IgD-negative memory B cell (primary cell): ENCODE measurements around the gene TMEM147. TPM values are rescaled to one million over a fixed set of nuclear protein-coding genes. Genes with fewer than 3 reads are reported as not detected.
A peak's percentile ranks its signal among the peaks of the same experiment; 100 is the strongest.

ENCODE experiments used
- H3K27ac Mint-ChIP-seq, 3 donors: one replicate each; pipeline ENCODE4 v1.8.0; 2020 to 2022; ENCODE audit warnings: mild to moderate bottlenecking in 3 of 3, mixed read lengths in 3 of 3, moderate library complexity in 1 of 3
- H3K27me3 Mint-ChIP-seq: one replicate; pipeline ENCODE4 v1.8.0; 2021; ENCODE audit warnings: mixed read lengths
- H3K36me3 Mint-ChIP-seq: one replicate; pipeline ENCODE4 v1.8.0; 2020; ENCODE audit warnings: mild to moderate bottlenecking, mixed read lengths
- H3K4me1 Mint-ChIP-seq, 3 donors: one replicate each; pipeline ENCODE4 v1.8.0; 2020 to 2022; ENCODE audit warnings: mixed read lengths in 3 of 3, mild to moderate bottlenecking in 1 of 3
- H3K4me3 Mint-ChIP-seq, 4 donors: one replicate each; pipeline ENCODE4 v1.8.0; 2020 to 2022; ENCODE audit warnings: mild to moderate bottlenecking in 4 of 4, mixed read lengths in 4 of 4, moderate library complexity in 3 of 4
- H3K9me3 Mint-ChIP-seq, 3 donors: one replicate each; pipeline ENCODE4 v1.8.0; 2020 to 2021; ENCODE audit warnings: mixed read lengths in 3 of 3, mild to moderate bottlenecking in 1 of 3
- polyA plus RNA-seq: library from polyadenylated mRNA; unstranded; fragments of 300-500 nt; fragmentation: Illumina TruSeq; gene quantifications from one replicate; pipeline ENCODE4 v1.2.3, GENCODE V29; 2021

TMEM147 gene
- polyA plus RNA-seq, 1 donor from 2014 or later = 146 TPM

GRCh38 chr19:35549174-35549788 is 3.9 kb downstream of the TMEM147 start:
- H3K27ac Mint-ChIP-seq = peak overlapping the region in 2 of 3 donors; percentile 8 to 49
- peaks cover 15 to 21% (median 17%) of the 10 kb centered on the region in 3 donors for H3K4me1 Mint-ChIP-seq
- peak overlapping the region in 2 of 4 donors; percentile 64 for H3K4me3 Mint-ChIP-seq

GRCh38 chr19:35549879-35550523 is 4.6 kb downstream of the TMEM147 start:
- H3K27ac Mint-ChIP-seq = no peak overlapping the region
- H3K4me3 Mint-ChIP-seq = no peak overlapping the region
- peaks cover 8 to 16% (median 13%) of the 10 kb centered on the region in 3 donors for H3K4me1 Mint-ChIP-seq
- H3K27me3 Mint-ChIP-seq = no peaks in the 10 kb centered on the region
- no peaks in the 10 kb centered on the region for H3K9me3 Mint-ChIP-seq
- H3K36me3 Mint-ChIP-seq = peaks cover 4% of the 10 kb centered on the region

More at GRCh38 chr19:35549174-35549788, 3.9 kb downstream of the TMEM147 start:
- Mint-ChIP-seq H3K36me3 (peaks cover 4% of the 10 kb centered on the region), H3K27me3 (no peaks in the 10 kb centered on the region), H3K9me3 (no peaks in the 10 kb centered on the region)

- Mint-ChIP-seq H3K27ac (peak overlapping the region in 1 of 3 donors; percentile 65), H3K36me3 (peaks cover 4% of the 10 kb centered on the region), H3K4me1 (peaks cover 3 to 16% (median 12%) of the 10 kb centered on the region in 3 donors)
Measured at GRCh38 chr19:35551091-35551810, 5.8 kb downstream of the TMEM147 start.

GRCh38 chr19:35552534-35553384 is 7.3 kb downstream of the TMEM147 start:
- Mint-ChIP-seq H3K27me3 (peaks cover 5% of the 10 kb centered on the region), H3K4me3 (no peak overlapping the region), H3K4me1 (peaks cover 0 to 13% (median 12%) of the 10 kb centered on the region in 3 donors), H3K36me3 (peaks cover 6% of the 10 kb centered on the region), H3K27ac (no peak overlapping the region), H3K9me3 (no peaks in the 10 kb centered on the region)

More at GRCh38 chr19:35551091-35551810, 5.8 kb downstream of the TMEM147 start:
- H3K4me3 Mint-ChIP-seq = no peak overlapping the region
- no peaks in the 10 kb centered on the region for H3K9me3 Mint-ChIP-seq
- H3K27me3 Mint-ChIP-seq = peaks cover 1% of the 10 kb centered on the region

DNA sequence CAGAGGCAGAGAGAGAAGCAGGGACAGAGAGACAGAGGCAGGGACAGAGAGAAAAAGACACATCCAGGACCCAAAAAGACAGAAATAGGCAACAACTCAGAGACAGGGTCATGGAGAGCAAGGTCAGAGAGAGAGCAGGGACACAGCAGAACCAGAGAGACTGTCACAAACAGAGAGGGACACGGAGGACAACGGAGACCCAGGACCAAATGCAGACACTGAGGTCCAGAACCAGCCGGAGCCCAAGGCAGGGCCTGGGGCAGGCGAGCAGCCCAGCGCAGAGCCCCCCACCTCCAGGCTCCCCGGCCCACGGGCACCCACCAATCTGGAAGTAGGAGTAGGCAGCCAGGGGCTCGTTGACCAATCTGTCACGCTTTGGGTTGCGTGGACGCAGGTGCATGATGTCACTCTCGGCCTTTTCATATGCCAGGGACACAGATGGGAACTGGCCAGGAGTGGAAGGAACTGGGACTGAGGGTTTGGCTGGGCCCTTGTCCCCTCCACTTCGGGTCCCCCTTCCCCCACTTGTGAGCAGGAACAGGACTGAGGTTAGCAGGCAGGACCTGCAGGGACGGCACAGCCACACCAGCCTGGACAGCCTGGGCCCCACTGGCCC is 8.1 kb downstream of the TMEM147 start:
- Mint-ChIP-seq H3K27ac (peak overlapping the region in 1 of 3 donors; percentile 37), H3K4me1 (peaks cover 0 to 15% (median 12%) of the 10 kb centered on the region in 3 donors), H3K27me3 (peaks cover 8% of the 10 kb centered on the region), H3K36me3 (peaks cover 6% of the 10 kb centered on the region), H3K4me3 (no peak overlapping the region), H3K9me3 (no peaks in the 10 kb centered on the region)

DNA sequence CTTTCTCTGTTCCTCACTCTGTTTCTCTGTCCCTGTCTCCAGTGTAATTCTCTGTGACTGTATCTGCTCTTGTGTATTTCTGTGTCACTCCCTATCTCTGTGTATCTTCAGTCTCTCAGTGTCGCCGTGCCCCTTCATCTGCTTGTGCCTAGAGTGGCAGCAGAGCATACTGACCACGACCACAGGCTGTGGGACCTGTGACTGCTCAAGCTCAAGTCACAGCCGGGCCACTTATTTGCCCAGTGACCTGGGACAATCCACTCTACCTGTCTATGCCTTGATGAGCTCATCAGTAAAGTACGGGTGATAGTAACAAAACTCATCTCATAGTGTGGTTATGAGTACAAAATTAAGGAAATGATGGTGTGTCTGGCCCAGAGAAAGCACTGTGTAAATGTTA is 8.7 kb downstream of the TMEM147 start:
- H3K9me3 Mint-ChIP-seq = peaks cover 0 to 2% (median 0%) of the 10 kb centered on the region in 3 donors
- H3K4me1 Mint-ChIP-seq = peaks cover 0 to 15% (median 13%) of the 10 kb centered on the region in 3 donors
- peak overlapping the region in 1 of 3 donors; percentile 37 for H3K27ac Mint-ChIP-seq
- H3K4me3 Mint-ChIP-seq = no peak overlapping the region
- peaks cover 6% of the 10 kb centered on the region for H3K36me3 Mint-ChIP-seq
- H3K27me3 Mint-ChIP-seq = peaks cover 14% of the 10 kb centered on the region

- peaks cover 0 to 18% (median 15%) of the 10 kb centered on the region in 3 donors for H3K4me1 Mint-ChIP-seq
- peaks cover 3% of the 10 kb centered on the region for H3K36me3 Mint-ChIP-seq
- H3K27ac Mint-ChIP-seq = no peak overlapping the region
- H3K4me3 Mint-ChIP-seq = no peak overlapping the region
- peaks cover 0 to 2% (median 0%) of the 10 kb centered on the region in 3 donors for H3K9me3 Mint-ChIP-seq
- peaks cover 23% of the 10 kb centered on the region for H3K27me3 Mint-ChIP-seq
Measured at GRCh38 chr19:35555301-35556005, 10.0 kb downstream of the TMEM147 start.

DNA sequence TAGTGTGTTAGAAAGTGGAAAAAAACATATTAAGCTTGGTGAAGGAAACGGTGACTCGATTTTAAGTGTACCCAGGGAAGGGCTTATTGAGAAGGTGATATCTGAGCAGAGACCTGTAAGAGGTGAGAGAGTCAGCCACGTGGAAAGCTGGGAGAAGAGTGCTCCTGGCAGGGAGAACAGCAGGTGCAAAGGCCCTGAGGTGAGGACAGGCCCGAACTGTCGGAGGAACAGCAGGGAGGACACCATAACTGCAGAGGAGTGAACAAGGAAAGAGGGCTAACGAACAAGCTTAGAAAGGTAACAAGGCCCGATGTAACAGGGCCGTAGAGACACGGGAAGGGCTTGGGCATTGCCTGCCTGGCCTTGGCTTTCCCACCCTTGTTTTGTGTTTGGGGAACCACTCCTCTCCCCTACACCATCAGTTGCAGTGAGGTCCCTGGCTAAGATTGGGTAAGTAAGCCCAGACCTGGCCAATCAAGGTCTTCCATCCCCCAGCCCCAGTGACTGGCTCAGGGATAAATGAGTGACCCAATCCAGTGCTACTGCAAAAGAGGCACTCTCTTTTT is 10.7 kb downstream of the TMEM147 start:
- Mint-ChIP-seq H3K27ac (no peak overlapping the region), H3K36me3 (peaks cover 2% of the 10 kb centered on the region), H3K4me3 (no peak overlapping the region)

DNA sequence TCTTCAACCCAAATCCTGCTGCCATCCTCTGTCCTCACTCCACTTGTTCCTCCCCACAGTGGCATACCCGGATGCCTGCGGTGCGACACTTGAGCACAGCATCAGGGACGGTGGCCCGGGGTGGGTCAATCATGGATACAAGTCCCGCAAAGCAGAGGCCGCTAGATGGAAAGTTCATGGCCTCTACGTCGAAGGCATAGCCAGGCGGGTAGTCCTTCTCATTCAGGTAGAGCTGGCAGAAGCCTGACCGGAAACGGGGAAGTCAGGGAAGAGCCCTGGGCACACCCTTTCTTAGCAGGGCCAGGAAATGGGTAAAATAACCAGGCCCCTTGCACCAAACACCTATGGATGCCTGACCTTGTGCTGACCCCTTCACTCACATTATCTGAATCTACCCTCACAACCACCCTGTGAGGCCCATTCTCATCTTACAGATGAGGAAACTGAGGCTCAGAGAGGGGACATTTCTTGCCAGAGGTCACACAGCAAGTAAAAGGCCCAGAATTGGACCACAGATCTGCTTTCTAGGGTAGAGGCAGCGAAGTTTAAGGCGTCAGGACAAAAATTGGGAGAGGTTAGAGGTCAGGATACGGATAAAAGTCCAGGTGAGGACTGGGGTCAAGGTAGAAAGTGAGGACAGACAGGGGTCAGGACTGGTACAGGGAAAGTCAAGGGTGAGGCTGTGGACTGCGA is 11.6 kb downstream of the TMEM147 start:
- peaks cover 0 to 18% (median 15%) of the 10 kb centered on the region in 3 donors for H3K4me1 Mint-ChIP-seq
- peaks cover 2% of the 10 kb centered on the region for H3K36me3 Mint-ChIP-seq
- H3K9me3 Mint-ChIP-seq = peaks cover 0 to 2% (median 0%) of the 10 kb centered on the region in 3 donors
- H3K4me3 Mint-ChIP-seq = peak overlapping the region in 2 of 4 donors; percentile 57 to 80
- peaks cover 32% of the 10 kb centered on the region for H3K27me3 Mint-ChIP-seq
- peak overlapping the region in 1 of 3 donors; percentile 16 for H3K27ac Mint-ChIP-seq

More for the DNA sequence above, 10.7 kb downstream of the TMEM147 start:
- peaks cover 0 to 2% (median 0%) of the 10 kb centered on the region in 3 donors for H3K9me3 Mint-ChIP-seq
- H3K27me3 Mint-ChIP-seq = peaks cover 26% of the 10 kb centered on the region
- H3K4me1 Mint-ChIP-seq = peaks cover 0 to 18% (median 15%) of the 10 kb centered on the region in 3 donors

DNA sequence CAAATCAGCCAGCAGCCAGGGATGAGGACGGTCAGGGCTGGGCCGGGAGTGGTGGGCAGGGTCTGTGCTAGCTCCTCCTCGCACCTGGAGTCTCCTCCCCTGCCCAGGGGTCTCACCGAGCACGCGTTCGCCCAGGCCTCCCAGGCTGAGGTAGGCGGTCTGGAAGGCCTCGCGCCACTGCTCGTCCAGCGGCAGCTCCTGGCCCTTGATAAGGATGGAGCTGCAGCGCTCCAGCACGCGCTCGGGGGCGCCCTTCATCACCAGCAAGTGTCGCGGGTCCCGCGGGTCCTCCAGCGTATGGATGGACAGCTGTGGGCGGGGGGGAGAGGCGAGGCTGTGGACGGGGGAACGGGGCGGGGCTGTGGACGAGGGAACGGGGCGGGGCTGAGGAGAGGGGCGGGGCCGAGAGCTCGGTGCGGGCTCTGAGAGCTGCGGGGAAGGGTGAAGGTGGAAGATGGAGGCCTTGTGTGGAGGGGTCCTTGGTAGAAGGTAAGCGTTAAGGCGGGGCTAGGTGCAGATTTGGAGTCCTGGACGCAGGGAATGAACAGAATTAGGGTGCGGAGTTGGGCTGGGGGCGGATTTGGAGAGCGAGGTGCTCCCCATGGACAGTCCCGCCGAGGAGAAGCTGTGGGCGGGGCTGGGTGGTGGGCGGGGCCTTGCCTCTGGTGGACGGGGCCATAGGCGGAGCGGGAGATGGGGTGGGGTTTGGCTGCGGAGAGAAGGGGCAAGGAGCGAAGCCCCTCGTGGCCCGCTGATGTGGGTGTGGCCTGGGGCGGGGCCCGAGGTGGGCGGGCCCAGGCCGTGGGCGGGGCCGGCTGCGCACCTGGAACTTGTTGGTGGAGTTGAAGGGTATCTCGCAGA is 12.3 kb downstream of the TMEM147 start:
- H3K9me3 Mint-ChIP-seq = peaks cover 0 to 2% (median 0%) of the 10 kb centered on the region in 3 donors
- H3K27ac Mint-ChIP-seq = no peak overlapping the region
- peaks cover 0 to 18% (median 15%) of the 10 kb centered on the region in 3 donors for H3K4me1 Mint-ChIP-seq
- peak overlapping the region in 3 of 4 donors; percentile 16 to 80 (median 61) for H3K4me3 Mint-ChIP-seq
- H3K36me3 Mint-ChIP-seq = peaks cover 2% of the 10 kb centered on the region
- peaks cover 36% of the 10 kb centered on the region for H3K27me3 Mint-ChIP-seq

- peaks cover 2% of the 10 kb centered on the region for H3K36me3 Mint-ChIP-seq
- H3K9me3 Mint-ChIP-seq = peaks cover 0 to 2% (median 0%) of the 10 kb centered on the region in 3 donors
- H3K27ac Mint-ChIP-seq = no peak overlapping the region
- H3K4me3 Mint-ChIP-seq = peak overlapping the region in 2 of 4 donors; percentile 73 to 78
- H3K27me3 Mint-ChIP-seq = peaks cover 36% of the 10 kb centered on the region
- peaks cover 0 to 18% (median 15%) of the 10 kb centered on the region in 3 donors for H3K4me1 Mint-ChIP-seq
Measured at GRCh38 chr19:35558400-35559280, 13.2 kb downstream of the TMEM147 start.
